Measurements from ENCODE around the gene PABPN1L. TPM values are rescaled to one million over a fixed set of nuclear protein-coding genes. Genes with fewer than 3 reads are reported as not detected.

PABPN1L gene
- total RNA-seq, 1 donor from 2014 or later: not detected

DNA sequence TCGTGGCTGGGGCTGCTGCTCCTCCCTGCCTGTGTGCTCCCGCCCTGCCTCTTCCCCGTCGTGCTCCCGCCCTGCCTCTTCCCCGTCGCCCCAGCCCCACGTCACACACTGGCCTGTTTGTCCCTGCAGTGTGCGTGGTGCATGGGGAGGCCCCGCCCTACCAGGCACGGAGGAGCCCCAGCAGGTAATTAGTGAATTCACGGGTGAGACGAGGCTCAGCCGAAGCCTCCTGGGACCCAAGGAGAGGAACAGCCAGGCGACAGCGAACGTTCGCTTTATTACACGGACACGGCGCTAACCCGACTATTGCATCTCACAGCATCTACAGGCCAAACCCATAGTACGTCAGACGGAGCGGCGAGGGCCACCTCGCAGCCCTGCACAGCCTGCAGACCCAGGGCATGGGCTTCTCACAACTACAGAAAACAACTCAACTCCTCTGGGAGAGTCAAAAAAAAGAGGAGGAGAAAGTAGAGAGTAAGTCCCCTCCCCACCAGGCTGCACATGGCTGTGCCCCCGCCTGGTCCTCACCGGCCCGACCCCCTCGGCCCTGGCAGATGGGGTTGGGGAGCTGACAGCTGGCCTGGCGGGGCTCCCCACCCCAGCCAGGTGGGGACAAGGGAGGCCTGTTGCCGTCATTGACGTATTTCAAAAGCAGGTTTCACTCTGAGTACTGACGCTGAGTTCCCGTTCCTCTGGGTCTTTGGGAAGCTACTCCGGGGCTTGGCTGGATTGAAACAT lies 4.3 kb upstream of the PABPN1L start:
- DNase-seq: peak; percentile 49

DNA sequence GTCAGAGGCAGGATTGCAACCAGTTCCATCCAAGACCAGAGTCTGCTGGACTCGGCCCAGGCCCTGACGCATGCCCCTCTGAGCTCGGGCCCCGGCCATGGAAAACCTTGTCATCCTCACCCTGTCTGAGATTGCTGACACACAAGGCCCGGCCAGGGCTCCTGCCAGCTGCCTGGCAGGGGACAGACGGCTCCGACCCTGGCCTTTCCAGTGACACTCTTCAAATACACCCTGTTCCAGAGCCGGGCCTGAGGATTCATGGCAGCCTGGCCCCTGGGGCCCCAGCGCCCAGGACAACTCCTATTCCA lies 3.2 kb upstream of the PABPN1L start:
- no peak for DNase-seq

DNA sequence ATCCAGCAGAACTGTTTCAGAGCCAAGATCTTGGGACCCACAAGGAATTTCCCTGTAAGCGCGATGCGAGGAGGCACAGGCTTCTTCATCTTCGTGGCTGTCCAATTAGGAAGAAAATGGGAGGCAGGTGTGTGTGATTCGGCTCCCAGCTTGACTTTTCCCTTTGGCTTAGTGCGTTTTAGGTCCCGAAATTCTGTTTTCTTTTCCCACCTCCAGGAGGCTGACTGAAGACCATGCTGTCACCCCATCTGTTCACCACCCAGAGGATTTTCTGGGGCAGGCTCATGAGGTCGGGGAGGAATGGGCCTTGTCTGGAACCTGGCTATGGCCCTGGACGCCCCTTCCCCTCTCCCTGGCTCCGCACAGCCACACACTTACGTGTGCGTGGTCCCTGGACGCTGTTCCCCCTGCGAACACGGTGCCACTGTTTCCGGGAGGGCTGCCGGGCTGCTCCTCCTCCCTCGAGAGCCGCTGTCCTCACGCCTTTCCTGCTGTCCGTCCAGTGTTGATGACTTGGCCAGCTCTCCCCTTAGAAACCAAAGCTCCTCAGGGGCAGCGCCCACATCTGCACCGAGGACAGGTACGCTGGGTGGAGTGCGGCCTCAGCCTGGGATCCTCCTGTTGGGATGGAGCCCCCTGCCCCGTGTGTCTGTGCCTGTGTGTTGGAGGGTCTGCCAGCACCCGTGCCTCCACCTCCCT lies 2.7 kb upstream of the PABPN1L start:
- DNase-seq: no peak

DNA sequence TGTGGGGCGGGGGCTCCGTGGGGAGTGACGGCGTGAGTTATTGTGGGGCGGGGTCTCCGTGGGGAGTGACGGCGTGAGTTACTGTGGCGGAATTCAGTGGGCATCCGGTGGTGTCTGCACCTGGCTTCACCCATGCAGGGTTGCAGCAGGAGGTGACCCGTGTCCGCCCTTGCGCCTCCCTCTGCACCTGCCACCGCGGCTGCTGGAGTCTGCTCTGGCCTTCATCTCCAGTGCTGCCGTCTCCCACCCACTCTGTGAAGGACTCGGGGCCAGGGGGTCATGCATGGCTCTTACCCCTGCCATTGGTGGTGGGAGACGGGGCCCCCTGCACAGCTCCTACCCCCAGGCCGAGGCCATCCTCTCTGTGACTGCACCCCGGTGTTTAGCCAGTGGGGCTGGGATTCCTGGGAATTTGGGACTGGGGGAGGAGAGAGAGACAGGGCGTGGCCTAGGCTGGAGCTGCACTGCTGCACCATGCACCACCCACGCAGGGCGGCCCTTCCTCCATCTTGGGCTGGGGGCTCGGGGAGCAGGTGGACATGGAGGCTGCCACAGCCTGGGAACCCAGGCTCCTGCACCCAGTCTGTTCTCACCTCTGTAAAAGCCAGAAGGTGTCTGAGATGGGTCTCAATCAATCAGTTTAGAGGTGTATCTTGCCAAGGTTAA lies 1.3 kb upstream of the PABPN1L start:
- no peak for DNase-seq

DNA sequence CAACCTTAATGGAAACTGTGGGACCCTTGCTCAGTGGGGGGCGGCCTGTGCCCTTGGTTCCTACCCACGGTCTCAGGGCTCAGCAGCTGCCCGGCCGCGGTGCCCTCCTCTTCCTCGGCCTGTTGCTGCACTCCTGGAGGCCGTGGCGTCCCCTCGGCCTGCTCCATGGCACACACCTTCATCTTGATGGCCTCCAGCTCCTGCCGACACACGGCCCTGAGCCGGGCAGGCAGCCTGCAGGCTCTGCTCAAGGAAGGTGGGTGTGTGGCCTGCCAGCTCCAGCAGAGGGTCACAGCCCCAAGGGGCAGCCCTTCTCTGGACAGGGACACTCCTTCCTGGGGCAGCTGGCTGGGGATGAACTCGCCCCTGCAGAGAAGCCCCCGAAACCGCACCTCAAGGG lies 718 bp downstream of the PABPN1L start:
- DNase-seq: no peak

DNA sequence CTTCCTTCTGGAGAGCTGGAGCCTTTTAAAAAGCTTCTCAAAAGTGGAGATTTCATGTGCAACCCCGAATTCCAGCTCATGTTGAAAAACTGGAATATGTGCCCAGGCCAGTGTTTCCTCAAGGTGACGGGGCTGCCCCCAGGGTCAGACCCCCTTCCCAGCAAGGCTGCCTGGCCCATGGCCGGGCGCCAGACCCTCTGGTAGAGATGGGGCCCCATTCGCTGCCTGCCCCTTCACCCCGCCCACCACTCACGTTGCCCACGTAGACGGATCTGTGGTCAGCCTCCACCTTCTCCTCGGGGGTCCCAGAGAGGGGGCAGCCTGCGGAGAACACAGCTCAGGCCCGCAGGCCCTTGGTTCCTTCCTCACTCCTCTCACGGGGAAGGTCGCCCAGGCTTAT lies 1.1 kb downstream of the PABPN1L start:
- DNase-seq: no peak

DNA sequence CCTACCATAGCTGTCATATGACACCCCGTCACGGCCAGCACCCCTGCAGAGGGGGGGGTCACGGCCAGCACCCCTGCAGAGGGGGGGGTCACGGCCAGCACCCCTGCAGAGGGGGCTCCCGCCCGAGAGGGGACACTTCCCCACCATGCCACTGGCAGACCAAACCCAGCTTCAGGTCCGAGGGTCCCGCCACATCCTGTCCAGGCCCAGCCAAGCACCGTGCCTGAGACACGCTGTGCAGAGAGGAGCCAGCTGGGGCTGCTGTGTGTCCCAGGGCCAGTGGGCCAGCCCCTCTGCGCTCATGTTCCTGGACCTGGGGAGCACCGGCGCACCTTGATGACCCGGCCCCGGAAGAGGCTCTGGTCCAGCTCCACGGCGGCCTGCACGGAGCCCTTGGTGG lies 1.9 kb downstream of the PABPN1L start:
- no peak for DNase-seq

DNA sequence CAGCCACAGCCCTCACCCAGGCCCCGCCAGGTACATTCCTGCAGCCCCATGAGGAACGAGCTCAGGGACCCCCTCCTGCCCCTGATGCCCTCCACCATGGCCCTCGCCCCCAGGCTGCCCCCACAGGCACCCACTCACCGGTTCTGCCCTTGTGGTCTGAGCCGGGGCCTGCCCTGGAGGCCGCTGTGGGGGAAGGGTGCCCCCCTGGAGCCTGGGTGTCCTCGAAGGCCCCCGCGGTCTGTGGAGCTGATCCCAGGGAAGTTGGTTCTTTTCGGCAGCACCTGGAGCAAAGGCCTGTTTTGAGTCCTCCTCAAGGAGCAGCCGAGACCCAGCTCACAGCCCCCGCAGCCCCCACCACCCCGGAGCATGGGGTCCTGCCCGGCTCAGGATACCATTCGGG lies 2.4 kb downstream of the PABPN1L start:
- no peak for DNase-seq

DNA sequence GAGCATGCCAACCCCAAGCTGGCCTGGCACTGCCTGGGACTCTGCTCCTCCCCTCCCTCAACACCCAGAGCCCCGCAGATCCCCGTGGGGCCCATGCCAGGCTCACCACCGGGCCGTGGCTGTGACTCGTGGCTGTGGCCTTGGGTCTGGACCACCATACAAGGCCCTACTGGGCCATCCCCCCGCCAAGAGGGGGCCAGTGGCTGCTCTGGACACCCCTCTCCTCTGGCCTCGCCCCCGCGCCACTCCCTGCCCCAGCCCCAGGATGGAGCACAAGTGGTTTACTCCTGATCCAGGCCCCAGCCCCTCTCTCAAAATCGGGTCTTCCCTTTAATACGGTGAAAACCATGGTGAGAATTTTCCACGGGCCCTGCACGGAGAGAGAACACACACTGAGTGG lies 3.0 kb downstream of the PABPN1L start:
- no peak for DNase-seq

DNA sequence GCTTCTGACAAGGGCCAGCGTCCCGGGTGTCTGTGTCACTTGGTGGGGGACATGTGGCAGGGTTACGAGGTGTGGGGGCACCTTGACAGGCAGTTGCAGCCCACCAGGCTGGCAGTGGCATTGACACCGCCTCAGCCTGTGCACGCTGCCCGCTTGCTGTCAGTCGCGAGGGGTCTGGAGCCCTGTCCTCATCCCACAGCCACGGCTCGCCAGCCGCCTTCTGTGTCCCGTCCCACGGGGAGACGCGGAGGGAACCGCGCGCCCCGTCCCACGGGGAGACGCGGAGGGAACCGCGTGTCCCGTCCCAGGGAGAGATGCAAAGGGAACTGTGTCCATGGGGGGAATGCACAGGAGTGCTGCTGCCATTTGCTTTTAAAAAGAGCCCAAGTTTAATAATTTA lies 3.5 kb downstream of the PABPN1L start:
- no peak for DNase-seq

DNA sequence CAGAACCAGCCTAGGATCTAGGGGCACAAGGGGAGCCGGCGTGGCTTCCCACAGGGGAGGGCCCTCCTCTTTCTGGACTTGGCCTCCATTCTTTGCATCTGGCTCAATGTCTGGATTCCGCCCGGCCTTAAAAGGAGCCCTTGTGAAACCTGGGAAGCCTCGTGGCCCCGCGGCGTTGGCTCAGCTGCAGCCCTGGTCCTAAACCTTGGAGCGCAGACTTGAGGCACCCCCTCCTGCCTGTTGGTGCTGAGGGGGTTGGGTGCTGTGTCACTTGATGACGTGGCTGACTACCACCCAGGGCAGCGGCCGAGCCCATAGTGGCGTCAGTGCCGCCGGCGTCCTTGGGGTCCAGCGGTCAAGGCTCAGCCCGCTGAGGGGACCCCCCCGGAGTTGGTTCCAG lies 5.1 kb downstream of the PABPN1L start:
- DNase-seq: no peak

DNA sequence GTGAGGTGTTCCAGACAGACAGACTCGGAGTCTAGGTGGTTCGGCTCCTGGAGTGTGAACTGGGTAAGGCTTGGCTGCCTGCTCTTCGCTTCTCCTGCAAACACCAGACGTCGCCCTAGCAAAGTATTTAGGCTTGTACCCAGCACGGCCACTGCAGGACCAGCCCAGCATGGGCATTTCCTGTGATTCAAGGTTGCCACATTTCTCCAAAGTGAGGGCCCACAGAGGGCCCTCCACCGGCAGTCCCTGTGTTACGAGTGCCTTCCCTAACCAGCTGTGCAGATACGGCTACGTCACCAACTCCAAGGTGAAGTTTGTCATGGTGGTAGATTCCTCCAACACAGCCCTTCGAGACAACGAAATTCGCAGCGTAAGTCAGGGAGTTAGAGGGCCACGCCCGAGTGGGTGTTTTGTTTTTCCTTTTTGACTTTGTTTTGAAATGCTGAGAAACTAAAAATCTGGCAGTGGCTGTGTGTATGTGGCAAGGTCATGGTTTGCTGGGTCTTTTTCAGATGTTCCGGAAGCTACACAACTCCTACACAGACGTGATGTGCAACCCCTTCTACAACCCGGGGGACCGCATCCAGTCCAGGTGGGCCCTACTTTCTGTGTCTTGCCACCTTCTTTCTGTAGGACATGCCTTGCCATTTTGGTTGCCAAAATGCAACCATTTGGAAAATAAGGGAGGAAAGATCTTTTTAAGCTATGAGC lies 6.9 kb downstream of the PABPN1L start:
- no peak for DNase-seq

DNA sequence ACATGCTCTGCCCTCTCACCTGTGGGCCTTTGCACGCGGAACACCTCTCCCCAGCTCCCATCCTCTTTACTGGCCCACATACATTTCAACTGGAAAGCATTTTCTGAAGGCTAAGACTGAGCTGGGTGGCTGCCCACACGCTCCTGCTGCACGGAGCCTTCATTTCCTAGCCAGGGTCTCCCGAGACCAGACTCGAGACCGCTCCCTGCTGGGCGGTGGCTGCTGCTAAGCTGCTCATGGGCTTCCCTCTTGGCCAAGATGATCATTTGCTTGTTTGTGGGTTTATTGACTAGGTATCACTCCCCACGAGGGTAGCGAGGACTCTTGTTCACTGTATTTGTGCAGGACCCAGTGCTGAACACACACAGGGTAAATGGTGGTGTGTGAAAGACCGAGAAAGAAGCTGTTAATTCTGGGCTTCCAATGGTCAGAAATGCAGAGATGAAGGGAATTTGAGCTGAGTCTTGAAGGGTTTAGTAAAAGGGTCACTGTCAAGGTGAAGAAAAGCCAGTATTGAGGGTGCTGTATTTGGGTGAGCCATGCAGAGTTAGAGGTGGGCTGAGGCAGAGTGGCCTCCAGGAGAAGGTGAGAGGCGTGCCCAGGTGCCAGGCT lies 8.6 kb downstream of the PABPN1L start:
- peak; percentile 71 for DNase-seq

DNA sequence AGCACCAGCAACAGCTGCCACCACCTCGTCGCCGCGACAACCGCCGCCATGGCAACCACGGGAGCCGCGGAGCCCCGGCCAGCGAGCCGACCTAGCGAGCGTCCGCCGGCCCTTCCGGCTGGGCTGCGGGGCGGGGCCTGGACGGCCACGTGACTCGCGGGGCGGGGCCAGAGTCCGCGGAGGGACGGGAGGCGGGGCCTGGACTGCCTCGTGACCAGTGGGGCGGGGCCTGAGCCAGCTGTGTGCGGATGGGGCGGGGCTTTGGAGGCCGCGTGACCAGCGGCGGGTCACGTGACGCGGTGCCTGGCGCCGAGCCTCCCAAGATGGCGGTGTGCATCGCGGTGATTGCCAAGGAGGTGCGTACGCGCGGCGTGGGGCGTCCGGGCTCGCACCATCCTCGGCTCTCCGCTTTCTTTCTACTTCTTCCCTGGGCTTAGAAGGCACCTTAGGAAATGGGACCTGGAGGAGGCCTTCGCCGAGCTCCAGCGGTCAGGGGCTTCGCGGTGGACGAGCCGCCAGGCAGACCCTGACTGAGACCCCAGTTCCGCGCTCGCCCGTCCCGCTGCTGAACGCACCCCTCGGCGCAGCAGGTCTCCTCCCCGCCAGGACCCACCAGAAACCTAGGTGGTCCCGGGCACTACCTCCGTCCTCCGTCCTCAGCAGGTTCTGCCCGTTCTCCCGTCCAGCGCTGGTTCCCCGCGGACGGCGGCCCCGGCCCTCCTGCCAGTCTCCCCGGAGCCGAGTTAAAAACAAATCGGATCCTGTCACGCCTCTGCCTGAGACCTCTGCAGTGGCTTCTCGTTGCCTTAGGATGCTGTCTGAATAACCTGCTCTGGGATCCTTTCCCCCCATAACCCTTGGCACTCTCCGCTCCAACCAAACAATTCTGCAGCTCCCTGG lies 9.4 kb downstream of the PABPN1L start, which contains the start of the genes GALNS and TRAPPC2L:
TSS of gene GALNS (minus strand) at position 120 of the 900 bp plus-strand sequence. CDS start at position 50, 70 bp downstream.
TSS of gene TRAPPC2L (plus strand) at position 300 of the 900 bp plus-strand sequence. CDS start at position 324, 24 bp downstream.
- DNase-seq: peak; percentile 99

DNA sequence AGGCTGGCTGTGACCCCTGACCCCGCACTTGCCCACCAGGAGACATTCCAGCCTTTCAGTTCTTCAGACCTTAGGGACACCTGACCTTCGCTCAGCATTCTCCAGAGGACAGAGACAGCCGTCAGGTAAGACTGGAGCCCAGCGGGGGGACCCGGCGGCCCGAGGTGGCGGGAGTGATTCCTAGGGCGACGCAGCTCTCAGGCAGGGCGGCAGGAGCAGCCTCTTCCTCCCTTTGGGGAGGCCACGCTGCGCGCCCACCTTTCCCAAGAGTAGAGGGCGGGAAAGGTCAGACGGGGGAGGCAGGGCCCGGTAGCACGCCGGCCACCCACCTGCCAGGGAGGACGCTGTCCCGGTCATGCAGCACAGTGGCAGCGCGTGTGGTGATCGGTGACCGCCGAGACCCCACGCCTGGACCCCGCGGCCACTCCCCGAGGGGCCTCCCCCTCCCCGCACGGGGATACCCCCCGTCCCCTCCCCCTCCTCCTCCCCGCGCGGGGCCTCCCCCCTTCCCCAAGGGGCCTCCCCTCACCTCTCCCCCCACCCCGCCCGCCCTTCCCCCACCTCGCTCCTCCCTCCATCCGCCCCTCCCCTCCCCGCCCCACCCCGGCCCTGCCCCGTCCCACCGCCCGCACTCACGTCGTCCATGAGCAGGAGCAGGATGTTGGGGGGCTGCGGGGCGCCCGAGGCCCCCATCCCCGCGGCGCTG lies 10.2 kb downstream of the PABPN1L start:
- no peak for DNase-seq

DNA sequence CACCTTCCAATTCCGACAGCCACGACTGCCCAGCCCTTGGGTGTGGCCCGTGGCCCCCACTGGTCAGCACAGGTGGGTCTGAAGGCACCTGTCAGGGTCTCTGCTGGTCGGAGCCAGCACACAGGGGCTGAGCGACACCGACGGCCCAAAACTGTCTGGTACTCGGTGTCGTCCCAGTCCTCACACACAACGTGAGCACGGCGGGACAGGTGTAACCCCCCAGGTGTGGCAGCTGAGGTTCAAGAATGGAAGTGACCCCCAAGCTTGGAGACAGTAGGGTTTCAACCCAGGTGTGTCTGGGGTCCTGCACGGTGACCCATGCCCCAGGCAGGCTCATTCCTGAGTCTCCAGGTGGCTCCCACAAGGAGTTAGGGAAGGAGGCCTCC lies 10.7 kb downstream of the PABPN1L start:
- DNase-seq: no peak

DNA sequence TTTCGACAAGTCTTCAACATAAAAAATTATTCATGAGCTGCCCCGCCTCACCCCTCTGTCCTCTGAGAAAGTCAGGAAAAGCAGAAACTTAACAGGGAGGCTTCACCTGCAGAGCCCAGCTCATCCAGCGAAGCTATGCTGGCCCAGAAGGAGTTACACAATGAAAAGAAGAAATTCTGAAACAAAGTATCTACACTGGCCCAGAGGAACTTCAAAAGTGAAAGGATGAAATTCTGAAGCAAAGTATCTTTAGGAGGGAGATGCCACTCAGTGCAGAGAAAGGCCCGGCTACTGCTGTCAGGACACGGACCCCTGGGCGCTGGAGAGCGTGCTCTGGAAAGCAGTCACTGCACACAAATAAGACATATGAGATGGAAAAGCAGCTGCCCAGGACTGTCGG lies 11.3 kb downstream of the PABPN1L start:
- no peak for DNase-seq

DNA sequence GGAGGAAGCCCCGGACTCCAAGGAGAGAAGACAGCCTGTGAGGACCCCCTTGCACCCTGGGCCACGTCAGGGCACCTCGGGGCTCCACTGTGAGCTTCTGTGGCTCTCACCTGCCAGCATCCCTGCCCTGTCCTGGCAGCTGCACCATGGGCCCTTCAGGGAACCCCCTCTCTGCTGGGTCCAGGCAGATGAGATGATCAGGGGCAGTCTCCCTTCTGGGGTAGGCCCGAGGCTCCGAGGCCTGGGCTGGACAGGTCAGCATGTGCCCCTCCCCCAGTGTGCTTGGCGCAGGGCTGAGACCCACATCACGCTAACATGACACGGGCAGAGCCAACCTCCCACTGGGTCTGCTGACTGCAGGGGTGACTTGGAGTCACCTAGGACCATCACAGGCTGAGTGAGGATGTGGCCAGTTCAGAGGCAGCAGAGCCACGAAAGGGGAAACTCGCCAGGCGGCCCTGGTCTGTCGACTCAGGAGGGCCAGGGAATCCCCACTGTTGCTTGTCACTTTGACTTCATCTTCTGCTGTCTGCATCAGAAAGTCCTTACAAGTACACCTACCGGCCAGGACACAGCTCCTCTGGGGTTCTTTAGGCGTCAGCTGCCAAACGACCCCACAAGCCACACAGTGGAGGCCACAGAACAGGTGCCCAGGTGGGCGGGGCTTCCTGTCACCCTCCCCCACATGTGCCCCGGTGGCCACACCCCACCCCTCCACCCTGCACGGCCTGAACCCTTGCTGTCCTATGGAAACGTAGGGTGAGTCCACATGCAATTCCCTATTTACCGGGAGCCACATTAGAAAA lies 12.0 kb downstream of the PABPN1L start:
- no peak for DNase-seq

DNA sequence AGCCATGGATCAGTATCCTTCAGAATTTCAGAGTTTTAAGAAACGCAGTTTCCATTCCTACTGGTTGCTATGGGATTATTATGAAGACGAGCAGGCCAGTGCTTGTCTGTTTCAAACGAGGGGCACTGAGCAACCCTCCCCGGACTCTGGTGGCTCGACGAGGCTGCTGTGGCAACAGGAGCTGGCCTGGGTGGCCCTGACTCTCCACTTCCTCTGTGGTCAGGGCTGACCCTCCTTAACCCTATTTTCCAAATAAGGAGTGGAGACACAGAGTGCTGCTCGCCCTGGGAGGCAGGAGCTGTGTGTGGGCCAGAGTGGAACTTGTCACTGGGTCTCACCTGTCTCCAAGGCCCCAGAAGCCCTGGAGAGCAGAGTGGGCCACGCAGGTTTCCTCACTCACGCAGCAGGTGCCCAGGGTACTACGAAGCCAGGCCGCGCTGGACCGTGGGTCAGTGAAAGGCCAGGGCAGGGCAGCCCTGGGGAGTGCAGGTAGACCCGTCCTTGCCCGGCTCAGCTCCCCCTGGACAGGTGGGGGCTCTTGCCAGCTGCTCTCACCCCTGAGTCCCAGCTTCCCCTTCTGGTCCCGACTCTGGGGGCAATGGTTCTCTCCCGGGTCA lies 13.0 kb downstream of the PABPN1L start:
- DNase-seq: no peak

Measured in tongue (tissue), 2 donors.